ENCODE data around the gene OR8H3.

Gene OR8H3

DNA sequence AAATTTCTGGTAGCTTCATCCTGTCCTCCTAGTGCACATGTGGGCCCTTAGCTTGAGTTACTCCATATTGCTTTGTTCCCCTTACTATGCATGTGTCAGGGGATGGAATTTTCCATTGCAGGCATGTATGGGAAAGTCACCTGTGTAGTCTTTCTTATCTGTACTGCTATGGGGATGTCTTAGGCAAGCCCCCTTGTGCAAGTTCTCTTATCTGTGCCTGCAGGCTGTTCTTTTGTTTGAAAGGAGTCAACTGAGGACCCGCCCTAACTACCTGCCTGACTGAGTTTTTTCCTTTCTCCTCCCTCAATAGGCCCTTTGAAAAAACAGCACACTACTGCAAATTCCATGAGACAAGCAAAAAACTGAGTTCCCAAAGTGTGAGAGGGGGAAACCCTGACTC is 29.2 kb downstream of the OR8H3 start:
- no peaks in the 10 kb centered on the region for H3K9me3 ChIP-seq
- TF ChIP-seq, protein P1, sequence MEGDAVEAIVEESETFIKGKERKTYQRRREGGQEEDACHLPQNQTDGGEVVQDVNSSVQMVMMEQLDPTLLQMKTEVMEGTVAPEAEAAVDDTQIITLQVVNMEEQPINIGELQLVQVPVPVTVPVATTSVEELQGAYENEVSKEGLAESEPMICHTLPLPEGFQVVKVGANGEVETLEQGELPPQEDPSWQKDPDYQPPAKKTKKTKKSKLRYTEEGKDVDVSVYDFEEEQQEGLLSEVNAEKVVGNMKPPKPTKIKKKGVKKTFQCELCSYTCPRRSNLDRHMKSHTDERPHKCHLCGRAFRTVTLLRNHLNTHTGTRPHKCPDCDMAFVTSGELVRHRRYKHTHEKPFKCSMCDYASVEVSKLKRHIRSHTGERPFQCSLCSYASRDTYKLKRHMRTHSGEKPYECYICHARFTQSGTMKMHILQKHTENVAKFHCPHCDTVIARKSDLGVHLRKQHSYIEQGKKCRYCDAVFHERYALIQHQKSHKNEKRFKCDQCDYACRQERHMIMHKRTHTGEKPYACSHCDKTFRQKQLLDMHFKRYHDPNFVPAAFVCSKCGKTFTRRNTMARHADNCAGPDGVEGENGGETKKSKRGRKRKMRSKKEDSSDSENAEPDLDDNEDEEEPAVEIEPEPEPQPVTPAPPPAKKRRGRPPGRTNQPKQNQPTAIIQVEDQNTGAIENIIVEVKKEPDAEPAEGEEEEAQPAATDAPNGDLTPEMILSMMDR (IDR thresholded peaks at IDR 0.05; ENCODE audit: low read depth, low read length) = no peak
- no peaks in the 10 kb centered on the region for H3K27me3 ChIP-seq
- no peaks in the 10 kb centered on the region for H3K36me3 ChIP-seq
- no peak overlapping the region for H3K4me3 ChIP-seq (ENCODE audit: low read depth, low read length)
- DNase-seq = no peak
- H3K4me1 ChIP-seq = no peaks in the 10 kb centered on the region

DNA sequence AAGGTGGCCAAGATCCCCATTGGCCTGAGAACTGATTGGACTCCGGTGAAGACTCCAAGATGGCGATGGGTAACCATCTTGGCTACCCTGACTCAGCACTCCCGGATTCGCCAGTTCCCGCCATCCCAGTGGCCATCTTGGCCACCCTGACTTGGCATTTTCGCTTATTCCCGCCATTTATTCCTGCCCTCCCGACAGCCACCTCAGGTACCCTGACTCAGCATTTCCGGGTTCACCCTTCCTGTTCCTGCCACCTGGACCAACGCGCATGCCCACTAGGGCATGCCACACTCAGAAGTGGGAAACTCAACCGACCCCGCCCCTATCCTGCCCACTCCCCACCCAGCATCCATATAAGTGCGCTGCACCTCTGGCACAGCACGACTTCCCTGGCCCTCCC is 30.2 kb downstream of the OR8H3 start:
- no peaks in the 10 kb centered on the region for H3K27me3 ChIP-seq
- DNase-seq = no peak
- TF ChIP-seq, protein P1 (IDR thresholded peaks at IDR 0.05; ENCODE audit: low read depth, low read length) = no peak
- H3K4me3 ChIP-seq (ENCODE audit: low read depth, low read length) = no peak overlapping the region
- no peaks in the 10 kb centered on the region for H3K36me3 ChIP-seq
- no peaks in the 10 kb centered on the region for H3K9me3 ChIP-seq
- H3K4me1 ChIP-seq = no peaks in the 10 kb centered on the region

DNA sequence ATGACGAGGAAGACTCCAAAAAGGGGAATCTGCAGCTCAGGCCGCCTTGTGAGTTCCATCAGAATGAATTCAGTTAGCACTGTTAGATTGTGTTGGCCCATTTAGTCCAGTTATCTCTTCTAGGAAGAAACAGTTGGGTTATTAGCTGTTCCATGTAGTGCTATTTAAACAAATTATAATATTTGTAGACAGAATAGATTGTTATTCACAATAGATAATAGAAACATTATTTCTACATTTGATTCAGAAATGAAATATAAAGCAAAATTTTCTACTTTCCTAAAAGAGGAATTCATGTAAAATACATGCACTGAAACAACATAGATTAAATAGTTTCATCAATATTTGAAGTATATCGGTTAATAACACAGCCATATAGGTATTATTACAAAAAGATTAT is 38.0 kb downstream of the OR8H3 start, which contains the start of gene OR8K5:
Gene OR8K5 (minus strand): TSS at position 101 of the 400 bp plus-strand sequence. CDS start 0 bp downstream, at position 101.
- H3K4me1 ChIP-seq = no peaks in the 10 kb centered on the region
- H3K9me3 ChIP-seq = no peaks in the 10 kb centered on the region
- H3K4me3 ChIP-seq (ENCODE audit: low read depth, low read length) = no peak within 1 kb of the TSS
- no peaks in the 10 kb centered on the region for H3K36me3 ChIP-seq
- H3K27me3 ChIP-seq = no peaks in the 10 kb centered on the region
- no peak for DNase-seq
- TF ChIP-seq, protein P1 (IDR thresholded peaks at IDR 0.05; ENCODE audit: low read depth, low read length) = no peak

DNA sequence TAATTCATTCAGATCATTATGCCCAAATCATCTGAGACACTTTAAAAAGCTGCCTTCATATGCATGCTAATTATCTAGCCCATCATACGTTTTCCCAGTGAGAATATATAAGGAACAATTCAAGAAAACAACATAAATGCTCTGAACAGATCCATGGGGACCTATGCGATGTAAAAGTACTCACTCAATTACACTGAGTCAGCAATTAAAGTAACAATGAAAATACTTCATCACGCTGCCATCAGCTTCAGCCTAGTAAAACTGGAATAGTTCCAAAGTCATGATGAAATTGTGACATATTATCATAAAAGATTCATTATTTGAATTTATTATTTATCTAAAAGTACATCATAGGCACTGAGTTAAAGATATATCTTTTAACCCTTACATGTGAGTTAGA is 41.6 kb downstream of the OR8H3 start:
- no peak for DNase-seq

DNA sequence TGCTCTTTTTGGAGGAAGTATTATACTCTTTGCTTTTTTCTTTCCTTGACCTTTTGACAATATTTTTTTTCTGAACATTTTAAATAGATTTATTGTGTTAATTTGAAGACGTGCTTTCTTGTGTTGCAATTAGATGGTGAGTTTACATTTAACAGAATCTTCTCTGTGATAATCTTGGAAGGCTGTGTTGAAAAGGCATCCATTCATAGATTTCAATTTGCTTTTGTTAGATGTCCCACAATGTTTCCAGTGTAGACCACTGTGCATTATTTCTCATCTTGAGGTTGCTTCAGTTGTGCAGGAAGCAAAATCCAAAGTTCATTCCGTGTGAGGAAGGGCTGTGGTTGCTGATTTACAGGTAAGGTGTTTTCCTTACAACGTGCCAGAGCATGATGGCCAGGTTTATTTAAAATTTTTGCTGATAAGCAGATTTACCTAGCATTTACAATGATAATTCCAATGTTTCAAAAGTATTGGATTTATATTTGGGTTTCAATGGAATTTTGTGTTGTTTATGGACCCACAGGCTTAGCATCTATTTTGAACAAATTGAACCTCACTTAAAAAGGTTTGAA is 50.2 kb downstream of the OR8H3 start:
- DNase-seq = no peak
- no peak overlapping the region for H3K4me3 ChIP-seq (ENCODE audit: low read depth, low read length)
- H3K36me3 ChIP-seq = no peaks in the 10 kb centered on the region
- H3K27me3 ChIP-seq = no peaks in the 10 kb centered on the region
- TF ChIP-seq, protein P1 (IDR thresholded peaks at IDR 0.05; ENCODE audit: low read depth, low read length) = no peak
- no peaks in the 10 kb centered on the region for H3K9me3 ChIP-seq
- no peaks in the 10 kb centered on the region for H3K4me1 ChIP-seq

More for the DNA sequence above, 41.6 kb downstream of the OR8H3 start:
- no peaks in the 10 kb centered on the region for H3K9me3 ChIP-seq
- no peak overlapping the region for H3K4me3 ChIP-seq (ENCODE audit: low read depth, low read length)
- H3K27me3 ChIP-seq = no peaks in the 10 kb centered on the region
- no peaks in the 10 kb centered on the region for H3K36me3 ChIP-seq
- no peaks in the 10 kb centered on the region for H3K4me1 ChIP-seq
- TF ChIP-seq, protein P1 (IDR thresholded peaks at IDR 0.05; ENCODE audit: low read depth, low read length) = no peak
